C4-2B (cell line): ENCODE data around the gene VPS13D.

ENCODE experiments used
- H3K27ac ChIP-seq: fragments of 450-650 bp; 2 replicates; pipeline ENCODE4 v1.5.1; 2017
- CTCF ChIP-seq: fragments of 450-650 bp; conservative IDR thresholded peaks from 2 replicates; pipeline ENCODE4 v1.5.1; 2017; ENCODE audit warnings: mild to moderate bottlenecking
- ZFX ChIP-seq: fragments of 450-650 bp; IDR thresholded peaks from 2 replicates; pipeline ENCODE4 v1.6.1; 2017

Gene VPS13D

GRCh38 chr1:12282142-12282541, 52.3 kb downstream of the VPS13D start:
- H3K27ac ChIP-seq, result no peak overlapping the region
- no peak for TF ChIP-seq ZFX
- no peak for TF ChIP-seq CTCF

DNA sequence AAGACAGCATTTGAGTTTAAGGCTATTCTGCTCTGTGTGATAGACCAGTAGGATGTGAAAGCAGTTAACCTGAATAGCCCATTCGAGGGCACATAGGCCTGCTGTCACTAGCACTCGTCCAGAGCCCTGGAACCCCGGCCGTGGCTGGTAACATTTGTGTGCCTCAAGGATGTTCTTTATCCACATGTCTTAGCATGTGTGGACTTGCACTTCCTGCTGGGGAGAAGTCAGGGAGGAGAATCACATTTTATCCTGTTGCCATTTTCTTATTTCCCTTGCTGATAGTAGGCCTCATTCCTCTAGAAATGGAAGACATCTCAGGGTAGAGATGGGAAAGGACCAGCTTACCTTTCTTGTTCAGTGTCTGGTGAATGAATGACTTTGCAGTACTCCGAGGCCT, 54.7 kb downstream of the VPS13D start:
- TF ChIP-seq ZFX, result no peak
- no peak for TF ChIP-seq CTCF
- H3K27ac ChIP-seq, result no peak overlapping the region

DNA sequence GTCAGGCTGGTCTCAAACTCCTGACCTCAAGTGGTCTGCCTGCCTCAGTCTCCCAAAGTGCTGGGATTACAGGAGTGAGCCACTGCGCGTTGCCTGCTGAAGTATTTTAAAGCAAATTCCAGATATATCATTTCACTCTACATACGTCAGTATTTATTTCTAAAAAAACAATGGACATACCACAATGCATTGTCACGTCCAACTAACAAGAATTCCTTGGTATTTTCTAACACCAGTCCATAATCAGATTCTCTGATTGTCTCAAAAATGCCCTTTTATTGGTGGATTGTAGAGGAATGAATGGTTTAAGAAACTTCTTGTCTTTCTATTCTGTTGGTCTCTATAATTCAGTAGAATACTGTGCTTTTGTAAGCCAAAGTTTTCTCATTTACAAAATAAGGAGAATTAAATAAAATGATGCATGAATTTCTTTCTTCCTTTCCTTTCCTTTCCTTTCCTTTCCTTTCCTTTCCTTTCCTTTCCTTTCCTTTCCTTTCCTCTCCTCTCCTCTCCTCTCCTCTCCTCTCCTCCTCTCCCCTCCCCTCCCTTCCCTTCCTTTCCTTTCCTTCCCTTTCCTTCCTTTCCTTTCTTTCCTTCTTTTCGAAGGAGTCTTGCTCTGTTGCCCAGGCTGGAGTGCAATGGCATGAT, 55.8 kb downstream of the VPS13D start:
- no peak for TF ChIP-seq CTCF
- TF ChIP-seq ZFX, result no peak
- no peak overlapping the region for H3K27ac ChIP-seq

DNA sequence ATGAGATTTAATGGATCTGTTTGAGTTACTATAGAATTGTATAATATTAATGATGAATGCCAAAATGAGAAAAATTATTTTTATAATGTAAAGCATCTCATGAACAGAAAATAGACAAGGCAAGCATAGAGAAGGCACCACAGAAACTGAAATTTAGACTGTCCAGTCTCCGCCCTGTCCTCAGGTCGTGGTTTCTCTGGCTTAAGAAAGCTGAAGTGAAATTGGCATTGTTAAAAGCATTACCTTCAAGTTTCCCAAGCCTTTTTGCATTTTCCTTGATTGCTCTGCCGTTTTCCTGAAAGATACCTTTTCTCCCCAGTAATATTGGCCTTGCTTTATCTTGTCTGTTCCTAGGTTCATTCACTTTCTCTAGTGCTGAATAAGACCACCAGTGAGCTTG, 58.0 kb downstream of the VPS13D start:
- no peak overlapping the region for H3K27ac ChIP-seq
- TF ChIP-seq ZFX (no peak), CTCF (no peak)

- no peak for TF ChIP-seq CTCF
- no peak for TF ChIP-seq ZFX
- H3K27ac ChIP-seq, result no peak overlapping the region
These were observed 61.0 kb downstream of the VPS13D start for GRCh38 chr1:12290828-12291227.

DNA sequence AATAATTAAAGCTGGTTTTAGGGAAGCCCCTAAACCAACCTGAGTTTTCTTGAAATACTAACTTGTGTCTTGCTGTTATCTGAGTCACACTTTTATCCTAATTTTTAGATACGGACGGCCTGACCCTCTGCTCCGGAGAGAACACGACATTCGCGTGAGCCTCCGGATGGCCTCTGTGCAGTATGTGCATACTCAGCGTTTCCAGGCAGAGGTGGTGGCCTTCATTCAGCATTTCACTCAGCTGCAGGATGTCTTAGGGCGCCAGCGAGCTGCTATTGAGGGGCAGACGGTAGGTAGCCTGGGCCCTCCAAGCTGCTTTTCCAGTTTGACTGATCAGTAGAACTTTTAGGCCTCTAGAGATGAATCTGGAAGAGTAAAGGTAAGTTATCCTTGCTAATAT, 63.6 kb downstream of the VPS13D start:
- no peak for TF ChIP-seq ZFX
- no peak for TF ChIP-seq CTCF
- H3K27ac ChIP-seq, result no peak overlapping the region

GRCh38 chr1:12294076-12294475, 64.2 kb downstream of the VPS13D start:
- H3K27ac ChIP-seq, result no peak overlapping the region
- TF ChIP-seq ZFX (no peak), CTCF (no peak)
